ENCODE results near the gene SLC2A4.

GRCh38 chr17:7293159-7293558 is 11.6 kb downstream of the SLC2A4 start:
- no peak for TF ChIP-seq CTCF (IDR thresholded peaks at IDR 0.05; ENCODE audit: insufficient read depth, low read length, poor library complexity, severe bottlenecking)
- TF ChIP-seq EZH2phosphoT487 (conservative IDR thresholded peaks at IDR 0.05; ENCODE audit: low read length): no peak

All from SU-DHL-6 (cell line).